GM23338 (cell line): ENCODE data around the gene ATG9A. TPM values are rescaled to one million over a fixed set of nuclear protein-coding genes. Genes with fewer than 3 reads are reported as not detected.

ENCODE experiments used
- ATAC-seq: fragments of 200-7000 bp; cut with Tn5 transposase; 3 replicates; pipeline ENCODE4 v1.9.1; 2020
- DNase-seq: peaks from one replicate; pipeline ENCODE4 v3.0.0-alpha.2; 2015; ENCODE audit warnings: low spot score
- H2AFZ ChIP-seq: fragments of 200-600 bp; sonication (generic); 2 replicates; pipeline ENCODE4 v1.8.0; 2016; ENCODE audit warnings: antibody characterized with exemption, mild to moderate bottlenecking, moderate library complexity
- H3F3A ChIP-seq: fragments of 200-600 bp; sonication (generic); replicated peaks from 2 replicates; pipeline ENCODE4 v1.8.0; 2017; ENCODE audit warnings: antibody characterized with exemption, mixed run types, low read depth
- H3K27ac ChIP-seq: fragments of 200-600 bp; sonication (generic); 2 replicates; pipeline ENCODE4 v1.6.1; 2016; ENCODE audit warnings: low read depth
- H3K27me3 ChIP-seq: fragments of 200-600 bp; sonication (generic); 2 replicates; pipeline ENCODE4 v1.8.0; 2016; ENCODE audit warnings: mild to moderate bottlenecking, mixed run types, moderate library complexity; ENCODE audit not compliant: insufficient read depth
- H3K36me3 ChIP-seq: fragments of 200-600 bp; sonication (generic); 2 replicates; pipeline ENCODE4 v1.8.0; 2016; ENCODE audit warnings: mild to moderate bottlenecking; ENCODE audit not compliant: insufficient read depth
- H3K4me1 ChIP-seq: fragments of 200-600 bp; sonication (generic); 2 replicates; pipeline ENCODE4 v1.8.0; 2016; ENCODE audit warnings: mild to moderate bottlenecking, moderate library complexity; ENCODE audit not compliant: insufficient read depth
- H3K4me2 ChIP-seq: fragments of 200-600 bp; sonication (generic); 2 replicates; pipeline ENCODE4 v1.7.1; 2017; ENCODE audit warnings: mixed run types
- H3K4me3 ChIP-seq: fragments of 200-600 bp; sonication (generic); 2 replicates; pipeline ENCODE4 v1.6.1; 2016; ENCODE audit warnings: mixed run types
- H3K79me2 ChIP-seq: fragments of 200-600 bp; sonication (generic); replicated peaks from 2 replicates; pipeline ENCODE4 v1.8.0; 2017; ENCODE audit warnings: mild to moderate bottlenecking; ENCODE audit not compliant: insufficient read depth
- H3K9me2 ChIP-seq: fragments of 200-600 bp; sonication (generic); 2 replicates; pipeline ENCODE4 v1.8.0; 2017; ENCODE audit not compliant: insufficient read depth
- H4K20me1 ChIP-seq: fragments of 200-600 bp; sonication (generic); replicated peaks from 2 replicates; pipeline ENCODE4 v1.8.0; 2017; ENCODE audit warnings: mild to moderate bottlenecking; ENCODE audit not compliant: insufficient read depth
- H3K27ac Mint-ChIP-seq: 2 replicates; pipeline ENCODE4 v1.8.0; 2020; ENCODE audit warnings: inconsistent platforms, mild to moderate bottlenecking, moderate library complexity, mixed read lengths
- H3K27me3 Mint-ChIP-seq: 3 replicates; pipeline ENCODE4 v1.8.0; 2022; ENCODE audit warnings: low read depth, mild to moderate bottlenecking, moderate library complexity, mixed read lengths, inconsistent platforms; ENCODE audit not compliant: insufficient read depth, poor library complexity
- H3K36me3 Mint-ChIP-seq: 3 replicates; pipeline ENCODE4 v1.8.0; 2021; ENCODE audit warnings: low read depth, mild to moderate bottlenecking, inconsistent platforms, moderate library complexity, mixed read lengths
- H3K4me1 Mint-ChIP-seq: 3 replicates; pipeline ENCODE4 v1.8.0; 2020; ENCODE audit warnings: mild to moderate bottlenecking, inconsistent platforms, mixed read lengths
- H3K4me3 Mint-ChIP-seq: 3 replicates; pipeline ENCODE4 v1.8.0; 2021; ENCODE audit warnings: moderate library complexity, mild to moderate bottlenecking, inconsistent platforms, mixed read lengths
- H3K9me3 Mint-ChIP-seq: 3 replicates; pipeline ENCODE4 v1.8.0; 2020; ENCODE audit warnings: moderate library complexity, mild to moderate bottlenecking, inconsistent platforms, mixed read lengths
- CREB1 ChIP-seq: fragments of 250-450 bp; sonication (Bioruptor Pico); IDR thresholded peaks from 2 replicates; pipeline ENCODE4 v1.5.0; 2020; ENCODE audit warnings: low read depth, mild to moderate bottlenecking, moderate library complexity
- CTCF ChIP-seq, 2 experiments: fragments of 200-600 bp in 1 of 2; sonication (generic) in 1 of 2; conservative IDR thresholded peaks; 2 replicates each; pipeline versions ENCODE4 v1.5.1 to v1.6.1; 2016 to 2017; ENCODE audit warnings: antibody characterized with exemption in 2 of 2, low read depth in 2 of 2, mild to moderate bottlenecking in 2 of 2, moderate library complexity in 1 of 2
- JUNB ChIP-seq: IDR thresholded peaks from one replicate; pipeline ENCODE4 v1.6.1; 2016; ENCODE audit warnings: antibody characterized with exemption; ENCODE audit not compliant: unreplicated experiment
- NANOG ChIP-seq: IDR thresholded peaks from 2 replicates; pipeline ENCODE4 v1.6.1; 2016; ENCODE audit warnings: antibody characterized with exemption, borderline replicate concordance
- REST ChIP-seq: IDR thresholded peaks from one replicate; pipeline ENCODE4 v1.6.1; 2018; ENCODE audit warnings: antibody characterized with exemption; ENCODE audit not compliant: unreplicated experiment
- STAT1 ChIP-seq: IDR thresholded peaks from one replicate; pipeline ENCODE4 v1.6.1; 2016; ENCODE audit warnings: antibody characterized with exemption; ENCODE audit not compliant: unreplicated experiment
- ZNF331 ChIP-seq: fragments of 250-450 bp; sonication (Bioruptor Pico); IDR thresholded peaks from 2 replicates; pipeline ENCODE4 v1.5.0; 2020; ENCODE audit warnings: low read depth, mild to moderate bottlenecking, moderate library complexity
- ZNF462 ChIP-seq: fragments of 250-450 bp; sonication (Bioruptor Pico); IDR thresholded peaks from 2 replicates; pipeline ENCODE4 v1.5.0; 2020; ENCODE audit warnings: mild to moderate bottlenecking, moderate library complexity
- polyA plus RNA-seq: library from polyadenylated mRNA; unstranded; fragments of >200 nt; fragmentation: Nextera tagmentation; extraction: Ambion mirVana; gene quantifications from 2 replicates; pipeline ENCODE4 v1.2.1, GENCODE V29; 2016
- total RNA-seq: library from RNA; depleted of rRNA; stranded (reverse); fragments of >200 nt; shearing (Covaris generic); gene quantifications from 2 replicates; pipeline ENCODE4 v1.2.3, GENCODE V29; 2014

ATG9A gene
- total and polyA plus RNA-seq, 2 experiments from 2014 or later: 20.7 to 54.2 TPM

- no peak overlapping the region for H3K4me3 ChIP-seq
- H3K4me3 Mint-ChIP-seq: no peak overlapping the region; the same call in 2 of the 3 replicates
- peaks cover 17% of the 10 kb centered on the region for H3K27me3 Mint-ChIP-seq
- 0 out of 2 replicates have a peak, but pooled peaks cover 4% of the 10 kb centered on the region for H3K79me2 ChIP-seq
- H3K27me3 ChIP-seq: peaks cover 11% of the 10 kb centered on the region; the same call in 1 of the 2 replicates
- no peak overlapping the region for H3K4me2 ChIP-seq
- H3K4me1 Mint-ChIP-seq: peaks cover 47% of the 10 kb centered on the region
- peak; percentile 54 for DNase-seq
- no peaks in the 10 kb centered on the region for H3K9me3 Mint-ChIP-seq
- H3K9me2 ChIP-seq: no peaks in the 10 kb centered on the region
- H3K36me3 ChIP-seq: peaks cover 3% of the 10 kb centered on the region; the same call in 1 of the 2 replicates
- no peak overlapping the region for H2AFZ ChIP-seq
- no peaks in the 10 kb centered on the region for H3F3A ChIP-seq
- no peaks in the 10 kb centered on the region for H4K20me1 ChIP-seq
- no peak for ATAC-seq
- peaks cover 15% of the 10 kb centered on the region for H3K4me1 ChIP-seq
- no peak overlapping the region for H3K27ac ChIP-seq
- H3K36me3 Mint-ChIP-seq: peaks cover 44% of the 10 kb centered on the region
- H3K27ac Mint-ChIP-seq: no peak overlapping the region
- TF ChIP-seq CTCF (conservative IDR thresholded peaks at IDR 0.05; ENCODE audit: low read depth in 2 of 2) (peak in 1 of 2 experiments; percentile 50; a peak in 2 of 4 replicates), JUNB (no peak), STAT1 (no peak)
Measured at GRCh38 chr2:219247678-219248642, 18.5 kb upstream of the ATG9A start.

GRCh38 chr2:219246559-219246958 is 17.1 kb upstream of the ATG9A start:
- ATAC-seq: no peak
- Histone ChIP-seq H3K4me2 (peak overlapping the region; percentile 95; the same call in 1 of the 2 replicates), H4K20me1 (no peaks in the 10 kb centered on the region), H2AFZ (no peak overlapping the region), H3K79me2 (0 out of 2 replicates have a peak, but pooled peaks cover 4% of the 10 kb centered on the region), H3K4me1 (peaks cover 8% of the 10 kb centered on the region), H3K4me3 (0 out of 2 replicates have a peak overlapping the region, but pooled peaks have one; percentile 83), H3F3A (no peaks in the 10 kb centered on the region), H3K9me2 (no peaks in the 10 kb centered on the region), H3K36me3 (peaks cover 3% of the 10 kb centered on the region; the same call in 1 of the 2 replicates), H3K27me3 (no peaks in the 10 kb centered on the region), H3K27ac (no peak overlapping the region)
- no peak overlapping the region for H3K27ac Mint-ChIP-seq
- H3K4me1 Mint-ChIP-seq: peaks cover 33% of the 10 kb centered on the region
- DNase-seq: no peak
- H3K27me3 Mint-ChIP-seq: peaks cover 10% of the 10 kb centered on the region
- H3K9me3 Mint-ChIP-seq: no peaks in the 10 kb centered on the region
- peak overlapping the region; percentile 96 for H3K4me3 Mint-ChIP-seq
- peaks cover 40% of the 10 kb centered on the region for H3K36me3 Mint-ChIP-seq
- TF ChIP-seq REST (no peak), JUNB (no peak), CREB1 (no peak), NANOG (no peak), ZNF331 (CRISPR knock-in tag) (no peak), ZNF462 (CRISPR knock-in tag) (no peak)
